ENCODE data around the gene MUC4.
"Not testable (repeated sequence)": the region's sequence is repeated elsewhere in the genome, so short reads cannot be mapped to it uniquely, and the experiment has no call there.

The MUC4 gene

GRCh38 chr3:195834675-195835583 lies 23.2 kb upstream of the MUC4 start:
- no peak for DNase-seq

GRCh38 chr3:195829897-195830254 lies 18.1 kb upstream of the MUC4 start:
- no peak for DNase-seq

GRCh38 chr3:195828762-195829161 lies 17.0 kb upstream of the MUC4 start:
- no peak for DNase-seq

GRCh38 chr3:195825857-195826804 lies 14.4 kb upstream of the MUC4 start:
- no peak for DNase-seq

GRCh38 chr3:195825191-195825588 lies 13.5 kb upstream of the MUC4 start:
- DNase-seq = no peak

- not testable (repeated sequence) for DNase-seq
These were observed 12.9 kb upstream of the MUC4 start for GRCh38 chr3:195824425-195825190.

GRCh38 chr3:195823999-195824398 lies 12.3 kb upstream of the MUC4 start:
- DNase-seq = no peak

GRCh38 chr3:195823280-195823679 lies 11.6 kb upstream of the MUC4 start:
- no peak for DNase-seq

- no peak for DNase-seq
These were observed 10.5 kb upstream of the MUC4 start for GRCh38 chr3:195822131-195822696.

GRCh38 chr3:195821403-195822130 lies 9.8 kb upstream of the MUC4 start:
- DNase-seq = no peak

GRCh38 chr3:195820901-195821300 lies 9.2 kb upstream of the MUC4 start:
- no peak for DNase-seq

GRCh38 chr3:195820186-195820585 lies 8.5 kb upstream of the MUC4 start:
- no peak for DNase-seq

- DNase-seq = no peak
These were observed 6.6 kb upstream of the MUC4 start for GRCh38 chr3:195818301-195818700.

GRCh38 chr3:195817578-195818135 lies 5.9 kb upstream of the MUC4 start:
- no peak for DNase-seq

GRCh38 chr3:195816276-195816913 lies 4.7 kb upstream of the MUC4 start:
- DNase-seq = not testable (repeated sequence)

GRCh38 chr3:195815169-195815771 lies 3.5 kb upstream of the MUC4 start:
- DNase-seq = no peak

GRCh38 chr3:195813916-195814640 lies 2.3 kb upstream of the MUC4 start:
- no peak for DNase-seq

GRCh38 chr3:195812366-195812765 lies 637 bp upstream of the MUC4 start:
- DNase-seq = no peak

GRCh38 chr3:195810455-195810845 lies 1.3 kb downstream of the MUC4 start:
- DNase-seq = no peak

All from SHP77 (cell line).